HEK293T (cell line): Measurements from ENCODE around the gene HSPA12A.

ENCODE experiments used
- CTCF ChIA-PET: fragments of 350-600 bp; formaldehyde crosslinking; extraction: SDS; loops from one replicate; lab custom pipeline; 2021; ENCODE audit warnings: antibody characterized with exemption, inconsistent platforms; lab: Yijun Ruan, JAX
- POLR2A ChIA-PET: fragments of 350-600 bp; formaldehyde crosslinking; extraction: SDS; loops from one replicate; lab custom pipeline; 2020; ENCODE audit warnings: antibody characterized with exemption, inconsistent platforms; lab: Yijun Ruan, JAX
- DNase-seq: peaks from one replicate; pipeline ENCODE4 v3.0.0; 2012; ENCODE audit warnings: mixed read lengths; ENCODE audit errors: extremely low spot score
- ARNT ChIP-seq: fragments of 450-650 bp; IDR thresholded peaks from 2 replicates; pipeline ENCODE4 v1.6.1; 2017; ENCODE audit warnings: mild to moderate bottlenecking
- BHLHE40 ChIP-seq: fragments of 450-650 bp; IDR thresholded peaks from 2 replicates; pipeline ENCODE4 v1.6.1; 2016; ENCODE audit warnings: mild to moderate bottlenecking, moderate library complexity, borderline replicate concordance
- CTBP1 ChIP-seq: fragments of 450-650 bp; IDR thresholded peaks from 2 replicates; pipeline ENCODE4 v1.6.1; 2016; ENCODE audit warnings: borderline replicate concordance
- ELF4 ChIP-seq: fragments of 450-650 bp; IDR thresholded peaks from 2 replicates; pipeline ENCODE4 v1.6.1; 2017; ENCODE audit warnings: antibody characterized with exemption
- FOXA1 ChIP-seq: fragments of 450-650 bp; IDR thresholded peaks from 2 replicates; pipeline ENCODE4 v1.6.1; 2016; ENCODE audit warnings: mild to moderate bottlenecking
- FOXK2 ChIP-seq: fragments of 450-650 bp; IDR thresholded peaks from 2 replicates; pipeline ENCODE4 v1.6.1; 2016; ENCODE audit warnings: mild to moderate bottlenecking
- FOXM1 ChIP-seq: fragments of 450-650 bp; IDR thresholded peaks from 2 replicates; pipeline ENCODE4 v1.6.1; 2017; ENCODE audit warnings: mild to moderate bottlenecking, borderline replicate concordance
- HDGF ChIP-seq: fragments of 450-650 bp; IDR thresholded peaks from 2 replicates; pipeline ENCODE4 v1.6.1; 2017; ENCODE audit warnings: antibody characterized with exemption, borderline replicate concordance
- L3MBTL2 ChIP-seq: fragments of 450-650 bp; conservative IDR thresholded peaks from 2 replicates; pipeline ENCODE4 v1.6.1; 2016; ENCODE audit warnings: mild to moderate bottlenecking
- LEF1 ChIP-seq: fragments of 450-650 bp; IDR thresholded peaks from 2 replicates; pipeline ENCODE4 v1.6.1; 2017; ENCODE audit warnings: mild to moderate bottlenecking, borderline replicate concordance
- NFRKB ChIP-seq: fragments of 450-650 bp; IDR thresholded peaks from 2 replicates; pipeline ENCODE4 v1.6.1; 2016; ENCODE audit warnings: mild to moderate bottlenecking, moderate library complexity
- SP1 ChIP-seq: fragments of 450-650 bp; IDR thresholded peaks from 2 replicates; pipeline ENCODE4 v1.6.1; 2017
- SUZ12 ChIP-seq: fragments of 450-650 bp; IDR thresholded peaks from 2 replicates; pipeline ENCODE4 v1.6.1; 2016; ENCODE audit warnings: mild to moderate bottlenecking
- TARDBP ChIP-seq: fragments of 450-650 bp; IDR thresholded peaks from 2 replicates; pipeline ENCODE4 v1.6.1; 2016
- ZNF384 ChIP-seq: fragments of 450-650 bp; IDR thresholded peaks from 2 replicates; pipeline ENCODE4 v1.6.1; 2016
- TF ChIP-seq, protein P1 (sequence below): fragments of 450-650 bp; IDR thresholded peaks from 2 replicates; pipeline ENCODE4 v1.6.1; 2016

HSPA12A gene

DNA sequence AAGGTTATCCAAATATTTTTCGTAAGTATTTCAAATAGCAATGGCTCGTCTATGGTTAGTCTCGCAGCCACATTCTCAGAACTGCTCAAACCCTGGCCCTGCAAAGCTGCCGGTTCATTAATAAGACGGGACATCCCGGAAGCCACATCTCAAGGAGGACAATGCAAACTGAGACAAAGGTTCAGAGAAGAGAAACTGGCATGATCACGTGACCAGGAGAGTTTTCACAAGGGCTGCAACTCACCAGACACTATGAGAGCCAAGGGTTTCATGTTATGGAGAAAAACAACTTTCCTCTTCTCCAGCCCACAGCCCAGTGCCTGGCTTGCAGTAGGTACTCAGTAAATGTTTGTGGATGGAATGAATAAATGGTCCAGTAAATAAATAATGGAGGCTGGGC, 5.0 kb upstream of the HSPA12A start:
- CTCF ChIA-PET: no interaction called here

DNA sequence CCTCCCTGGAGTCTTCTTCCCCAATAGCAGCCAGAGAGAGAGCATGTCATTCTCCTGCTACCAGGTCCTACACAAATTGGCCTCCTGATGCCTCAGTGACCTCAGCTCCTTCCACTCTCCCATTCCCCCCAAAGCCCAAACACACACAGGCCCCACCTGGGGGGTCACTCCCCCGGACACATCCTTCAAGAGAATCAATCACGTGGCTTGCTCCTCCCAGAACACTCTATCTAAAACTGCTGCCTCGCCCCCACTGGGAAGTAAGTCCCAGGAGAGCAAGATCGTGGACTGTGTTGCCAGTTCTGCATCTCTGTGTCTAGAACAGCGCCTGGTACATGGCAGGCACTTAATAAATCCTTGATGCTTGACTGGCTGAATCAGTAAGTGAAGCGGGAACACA, 2.5 kb upstream of the HSPA12A start:
- no peak for DNase-seq
- ChIA-PET CTCF (no interaction called here), POLR2A (interaction anchor here (0.8 kb wide), 1 partner anchor 11 kb away, joined by 3 read pairs; no protein-coding TSS in a partner anchor)
- TF ChIP-seq ARNT: no peak
- TF ChIP-seq BHLHE40: no peak
- no peak for TF ChIP-seq FOXK2
- TF ChIP-seq LEF1: no peak
- no peak for TF ChIP-seq SP1
- TF ChIP-seq FOXA1: no peak
- TF ChIP-seq NFRKB: no peak
- no peak for TF ChIP-seq TARDBP
- no peak for TF ChIP-seq FOXM1

More for the DNA sequence above, 5.0 kb upstream of the HSPA12A start:
- no peak for DNase-seq
- TF ChIP-seq L3MBTL2 (no peak), NFRKB (no peak), ELF4 (no peak), SUZ12 (no peak), FOXK2 (no peak), FOXM1 (no peak), TARDBP (no peak), CTBP1 (no peak)
- TF ChIP-seq, protein P1, sequence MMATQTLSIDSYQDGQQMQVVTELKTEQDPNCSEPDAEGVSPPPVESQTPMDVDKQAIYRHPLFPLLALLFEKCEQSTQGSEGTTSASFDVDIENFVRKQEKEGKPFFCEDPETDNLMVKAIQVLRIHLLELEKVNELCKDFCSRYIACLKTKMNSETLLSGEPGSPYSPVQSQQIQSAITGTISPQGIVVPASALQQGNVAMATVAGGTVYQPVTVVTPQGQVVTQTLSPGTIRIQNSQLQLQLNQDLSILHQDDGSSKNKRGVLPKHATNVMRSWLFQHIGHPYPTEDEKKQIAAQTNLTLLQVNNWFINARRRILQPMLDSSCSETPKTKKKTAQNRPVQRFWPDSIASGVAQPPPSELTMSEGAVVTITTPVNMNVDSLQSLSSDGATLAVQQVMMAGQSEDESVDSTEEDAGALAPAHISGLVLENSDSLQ: no peak
- POLR2A ChIA-PET: no interaction called here

DNA sequence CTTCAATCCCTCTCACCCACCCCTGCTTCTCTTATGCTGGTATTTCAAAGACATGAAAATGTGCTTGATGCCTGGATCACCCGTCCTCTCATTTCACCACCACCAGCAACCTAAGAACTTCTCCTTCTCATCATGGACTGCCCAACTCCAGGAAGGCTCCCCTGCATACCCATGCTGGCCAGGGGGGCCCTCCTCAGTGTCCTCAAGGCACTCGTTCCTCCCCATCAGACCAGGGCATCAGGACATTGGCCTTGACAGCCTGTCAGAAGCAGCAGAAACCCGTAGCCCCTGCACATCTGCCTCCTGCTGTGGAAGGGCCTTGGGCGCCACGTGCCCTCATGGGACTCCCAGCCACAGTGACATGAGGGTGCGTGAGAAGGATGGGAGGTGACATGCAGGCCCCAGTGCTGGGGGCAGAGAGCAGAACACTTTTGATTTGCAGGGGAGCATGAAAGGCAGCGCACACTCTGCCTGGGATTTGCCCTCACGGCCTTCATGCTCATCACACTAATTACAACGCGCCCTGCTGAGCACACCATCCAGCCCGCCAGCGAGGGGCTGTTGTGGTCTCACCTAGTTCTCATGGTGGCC, 1.9 kb upstream of the HSPA12A start:
- no peak for DNase-seq
- no peak for TF ChIP-seq FOXM1
- no peak for TF ChIP-seq SP1
- no peak for TF ChIP-seq BHLHE40
- no peak for TF ChIP-seq SUZ12
- ChIA-PET CTCF (no interaction called here), POLR2A (interaction anchor here (1.3 kb wide), 1 partner anchor 25 kb away, joined by 3 read pairs; no protein-coding TSS in a partner anchor)

DNA sequence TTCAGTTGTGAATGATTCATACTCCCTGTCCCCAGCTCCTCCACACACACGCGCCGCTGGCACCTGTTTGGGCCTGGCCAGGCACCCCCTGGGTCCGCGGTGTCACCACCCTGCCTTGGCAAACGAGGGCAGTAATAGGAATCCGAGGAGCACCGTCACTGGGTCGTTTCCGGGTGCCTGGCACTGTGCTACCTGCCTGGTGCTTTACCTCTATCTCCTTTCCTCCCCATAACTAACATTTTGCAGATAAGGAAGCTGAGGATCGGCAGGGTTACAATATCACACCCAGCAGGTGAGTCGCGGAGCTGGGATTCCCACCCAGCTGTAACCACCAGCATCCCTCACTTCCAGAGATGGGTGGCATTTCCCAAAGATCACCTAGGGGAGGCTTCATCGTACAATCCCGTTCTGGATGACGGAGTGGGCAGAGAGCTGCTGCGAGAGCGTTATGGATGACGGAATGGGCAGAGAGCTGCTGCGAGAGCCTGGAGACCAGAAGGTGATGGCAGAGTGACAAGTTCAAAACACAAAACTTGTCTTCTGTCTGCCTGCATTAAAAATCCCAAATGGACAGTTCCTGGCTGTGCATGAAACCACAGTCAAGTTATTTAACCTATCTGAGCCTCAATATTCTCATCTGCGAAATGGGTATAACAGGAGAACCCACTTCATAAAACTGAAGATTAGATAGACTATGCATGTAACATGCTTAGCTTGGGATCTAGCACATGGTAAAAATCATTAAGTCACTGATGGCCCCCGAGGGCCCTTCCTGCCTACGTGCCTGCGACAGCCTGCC, 1.1 kb upstream of the HSPA12A start:
- ChIA-PET CTCF (interaction anchor here (0.8 to 0.9 kb wide), 3 partner anchors 42 to 45 kb away, joined by 3 read pairs; no protein-coding TSS in a partner anchor), POLR2A (interaction anchor here (1.1 to 1.3 kb wide), 4 partner anchors 17 to 26 kb away, joined by 3 to 4 read pairs (median 3); no protein-coding TSS in a partner anchor)
- TF ChIP-seq HDGF (no peak), BHLHE40 (no peak), FOXM1 (no peak), SUZ12 (no peak), ZNF384 (no peak), FOXK2 (no peak)
- DNase-seq: no peak

DNA sequence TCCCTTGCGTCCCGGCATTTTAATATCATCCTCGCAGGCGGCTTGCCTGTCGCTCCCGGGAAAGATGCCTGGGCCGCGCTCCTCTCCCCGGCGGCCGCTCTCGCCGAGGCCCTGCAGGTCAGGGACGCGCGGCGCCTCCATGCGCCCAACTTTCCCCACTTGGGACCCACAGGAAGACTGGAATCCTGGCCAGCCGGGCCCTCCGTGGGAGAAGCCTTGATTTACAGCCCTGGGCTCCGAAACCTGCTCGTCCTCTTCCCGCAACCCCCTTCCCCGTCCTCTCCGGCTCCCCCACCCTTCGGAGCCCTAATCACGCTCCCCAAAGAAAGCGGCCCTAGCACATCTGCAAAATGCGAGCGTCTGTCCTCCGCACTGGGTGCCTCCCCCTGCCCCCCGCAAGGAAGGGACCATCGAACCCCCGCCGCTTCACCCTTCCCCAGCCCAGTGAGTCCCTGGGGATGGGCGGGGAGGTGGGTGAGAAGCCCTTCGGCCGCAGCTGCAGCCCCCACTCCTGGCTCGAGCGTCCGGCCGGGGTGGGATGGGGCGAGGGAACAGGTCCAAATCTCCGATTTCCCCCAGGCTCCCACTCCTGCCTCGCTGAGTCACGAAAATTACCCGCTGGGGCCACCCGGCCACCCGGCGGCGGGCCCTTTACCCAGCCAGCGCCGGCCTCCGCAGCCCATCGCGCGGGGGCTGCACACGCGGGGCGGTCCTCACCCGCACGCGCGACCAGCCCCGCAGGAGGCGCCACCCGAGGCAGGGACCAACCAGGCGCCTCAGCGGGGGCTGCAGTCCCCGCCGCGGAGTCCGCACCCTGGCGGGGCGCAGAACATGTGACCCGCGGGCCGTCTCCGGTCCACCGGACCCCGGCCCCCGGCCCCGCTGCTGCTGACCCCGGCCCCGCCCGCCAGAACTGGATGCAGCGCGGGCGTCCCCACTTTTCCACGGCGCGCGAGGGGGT, 695 bp downstream of the HSPA12A start:
- TF ChIP-seq ELF4 (no peak), CTBP1 (no peak), BHLHE40 (no peak), FOXK2 (no peak), NFRKB (no peak), SP1 (no peak), SUZ12 (no peak), LEF1 (no peak), ARNT (no peak), FOXM1 (no peak), L3MBTL2 (no peak), FOXA1 (no peak), TARDBP (no peak), ZNF384 (no peak), HDGF (no peak)
- TF ChIP-seq, protein P1: no peak
- ChIA-PET CTCF (no interaction called here), POLR2A (interaction anchor here (1.0 to 1.3 kb wide), 4 partner anchors 19 to 55 kb away, joined by 3 to 4 read pairs (median 3); no protein-coding TSS in a partner anchor)
- DNase-seq: peak; percentile 50

DNA sequence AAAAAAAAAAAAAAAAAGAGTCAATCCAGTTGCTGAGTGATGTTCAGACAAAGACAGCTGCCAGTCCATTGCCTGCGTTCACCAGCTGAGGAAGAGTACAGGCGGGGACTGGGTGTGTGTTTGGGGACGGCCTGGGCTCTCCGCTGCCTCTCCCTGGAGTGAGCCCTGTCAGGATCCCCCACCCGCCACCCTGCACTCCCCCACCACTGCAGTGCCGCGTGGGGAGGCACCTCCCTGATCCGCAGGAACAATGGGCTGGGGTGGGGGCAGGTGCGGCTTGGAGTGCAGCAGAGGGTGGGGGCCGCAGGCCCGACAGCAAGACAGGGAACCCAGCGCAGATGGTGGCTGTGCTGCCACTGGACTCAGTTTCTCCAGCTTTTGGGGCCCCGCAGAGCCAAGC, 1.4 kb downstream of the HSPA12A start:
- POLR2A ChIA-PET: no interaction called here
- no peak for TF ChIP-seq FOXA1
- CTCF ChIA-PET: no interaction called here
- DNase-seq: no peak
